ENCODE data around the gene ATP1A1. TPM values are rescaled to one million over a fixed set of nuclear protein-coding genes. Genes with fewer than 3 reads are reported as not detected.

Gene ATP1A1
- total and polyA plus RNA-seq, 9 donors = 106 to 388 (median 196) TPM

DNA sequence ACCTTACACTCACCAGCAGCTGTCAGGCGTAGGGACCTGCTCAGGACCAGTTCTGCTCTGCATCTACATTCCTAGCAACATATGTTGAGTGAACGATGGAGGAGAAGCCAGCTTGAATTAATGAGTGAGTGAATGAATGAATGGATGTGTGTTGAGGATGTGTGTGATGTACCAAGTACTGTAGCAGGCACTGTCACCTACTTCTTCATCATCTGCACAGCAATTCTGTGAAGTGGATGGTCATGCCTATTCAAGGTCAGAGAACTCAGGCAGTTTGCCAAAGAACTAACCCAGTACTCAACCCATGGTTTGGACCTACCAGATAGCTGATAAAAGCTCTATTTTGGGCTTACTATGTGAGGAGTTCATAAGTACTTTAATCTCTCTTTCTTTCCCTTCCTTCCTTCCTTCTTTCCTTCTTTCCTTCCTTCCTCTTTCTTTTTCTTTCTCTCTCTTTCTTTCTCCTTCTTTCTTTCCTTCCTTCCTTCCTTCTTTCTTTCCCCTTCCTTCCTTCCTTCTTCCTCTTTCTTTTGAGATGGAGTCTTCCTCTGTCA, 56.9 kb downstream of the ATP1A1 start:
- Histone ChIP-seq H3K4me1 (ENCODE audit: insufficient read depth) (peaks cover 7% of the 10 kb centered on the region), H3K9me3 (no peaks in the 10 kb centered on the region), H3K36me3 (no peaks in the 10 kb centered on the region), H3K27me3 (no peaks in the 10 kb centered on the region), H3K4me3 (no peak overlapping the region), H3K27ac (no peak overlapping the region)
- 80 to 88% (median 86%) methylated on average over 2 of the region's 2 CpGs for WGBS, 3 donors
- TF ChIP-seq POLR2A (IDR thresholded peaks at IDR 0.05) = no peak
- DNase-seq = no peak
- intact Hi-C loops (cut with DNase I) = loop anchor here in 1 of 4 donors (5.0 kb wide), 1 partner anchor 268 kb away; no protein-coding TSS in a partner anchor

DNA sequence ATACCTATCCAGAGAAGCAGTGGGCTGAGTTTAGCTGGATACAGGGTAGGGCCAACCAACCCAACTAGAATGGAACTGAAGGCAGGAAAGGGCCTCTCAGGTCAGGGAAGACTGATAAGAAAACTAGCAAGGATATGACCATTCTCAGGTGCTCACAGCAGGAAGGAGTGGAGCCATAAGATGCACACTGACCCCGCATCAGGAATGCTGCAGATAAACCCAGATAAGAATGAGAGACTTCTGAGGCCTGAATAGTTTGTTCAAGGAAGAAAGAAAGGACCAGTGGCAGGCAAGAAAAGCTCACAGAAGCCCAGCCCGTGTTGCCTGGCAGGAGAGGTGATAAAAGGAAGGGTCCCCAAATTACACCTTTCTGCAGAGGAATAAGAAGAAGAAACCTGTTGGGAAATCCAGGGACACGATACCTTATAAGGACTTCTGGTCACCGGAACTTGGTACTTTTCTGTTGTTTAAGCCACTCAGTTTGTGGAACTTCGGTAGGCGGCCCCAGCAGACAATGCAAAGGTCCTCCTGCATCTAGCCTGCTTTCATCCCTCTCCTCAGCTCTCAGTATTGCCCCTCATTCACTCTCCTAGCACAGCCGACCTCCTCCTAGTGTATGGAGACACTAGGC, 58.9 kb downstream of the ATP1A1 start:
- no peak for DNase-seq
- H3K4me1 ChIP-seq (ENCODE audit: insufficient read depth) = peaks cover 7% of the 10 kb centered on the region
- TF ChIP-seq POLR2A (IDR thresholded peaks at IDR 0.05) = no peak
- TF ChIP-seq EP300 (IDR thresholded peaks at IDR 0.05) = no peak
- no peak for TF ChIP-seq CTCF (IDR thresholded peaks at IDR 0.05)
- H3K4me3 ChIP-seq = no peak overlapping the region
- intact Hi-C loops (cut with DNase I) = no loop called here
- no peaks in the 10 kb centered on the region for H3K27me3 ChIP-seq
- 76 to 86% (median 77%) methylated on average over 7 of the region's 7 CpGs for WGBS, 3 donors
- H3K27ac ChIP-seq = no peak overlapping the region
- H3K9me3 ChIP-seq = no peaks in the 10 kb centered on the region
- H3K36me3 ChIP-seq = no peaks in the 10 kb centered on the region

DNA sequence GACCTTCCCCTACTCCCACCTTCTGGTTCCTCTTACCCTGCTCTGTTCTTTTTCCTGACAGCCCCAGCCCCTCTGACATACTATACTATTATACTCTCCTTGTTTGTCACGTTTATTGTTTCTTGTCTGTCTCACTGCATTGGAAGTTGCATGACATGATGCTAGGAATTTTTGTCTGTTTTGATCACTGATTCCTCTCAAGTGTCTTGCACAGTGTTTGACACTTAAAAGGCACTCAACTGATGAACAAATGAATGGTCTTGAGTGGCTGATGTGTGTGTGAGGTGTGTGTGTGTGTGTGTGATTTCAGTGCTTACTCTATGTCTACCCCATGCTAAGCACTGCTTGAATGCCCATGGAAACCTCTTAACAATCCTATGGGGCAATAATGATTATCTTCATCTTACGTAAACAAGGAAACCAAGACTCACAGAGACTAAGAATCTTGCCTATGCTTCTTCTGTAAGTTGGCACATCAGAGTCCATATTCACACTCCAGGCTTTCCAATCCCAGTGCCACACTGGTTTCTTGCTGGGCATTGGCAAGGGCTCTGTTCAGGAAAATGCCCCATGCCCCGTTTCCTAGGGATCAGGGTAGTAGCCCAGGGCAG, 59.7 kb downstream of the ATP1A1 start:
- no peak for DNase-seq
- Histone ChIP-seq H3K4me3 (no peak overlapping the region), H3K36me3 (no peaks in the 10 kb centered on the region), H3K9me3 (no peaks in the 10 kb centered on the region), H3K4me1 (ENCODE audit: insufficient read depth) (peaks cover 7% of the 10 kb centered on the region), H3K27me3 (no peaks in the 10 kb centered on the region), H3K27ac (no peak overlapping the region)
- TF ChIP-seq POLR2A (IDR thresholded peaks at IDR 0.05) (no peak), EP300 (IDR thresholded peaks at IDR 0.05) (no peak), CTCF (IDR thresholded peaks at IDR 0.05) (no peak)
- intact Hi-C loops (cut with DNase I) = no loop called here
- 76 to 84% (median 81%) methylated on average over 3 of the region's 3 CpGs for WGBS, 3 donors

GRCh38 chr1:116433275-116434257, 60.5 kb downstream of the ATP1A1 start:
- WGBS, 3 donors = 66 to 81% (median 79%) methylated on average over 13 of the region's 13 CpGs
- Histone ChIP-seq H3K9me3 (no peaks in the 10 kb centered on the region), H3K4me1 (ENCODE audit: insufficient read depth) (peaks cover 7% of the 10 kb centered on the region), H3K27ac (no peak overlapping the region), H3K36me3 (no peaks in the 10 kb centered on the region), H3K4me3 (no peak overlapping the region), H3K27me3 (no peaks in the 10 kb centered on the region)
- DNase-seq = no peak
- TF ChIP-seq CTCF (IDR thresholded peaks at IDR 0.05) = no peak
- TF ChIP-seq POLR2A (IDR thresholded peaks at IDR 0.05) = no peak
- no peak for TF ChIP-seq EP300 (IDR thresholded peaks at IDR 0.05)
- intact Hi-C loops (cut with DNase I) = no loop called here

All from ovary (tissue), 9 donors.